Heart left ventricle (tissue), 13 donors: ENCODE results near the gene ITGAE.

Source experiments
- POLR2A ChIP-seq, 2 donors: fragments of 450-650 bp; IDR thresholded peaks; one replicate each; pipeline ENCODE4 v1.6.1; 2017; ENCODE audit warnings: antibody characterized with exemption in 2 of 2, mild to moderate bottlenecking in 2 of 2, moderate library complexity in 2 of 2
- TF ChIP-seq, protein P1 (sequence below), 12 donors: fragments of 200-600 bp; sonication (generic) in 4 of 12; IDR thresholded peaks; one replicate each; pipeline versions ENCODE4 v1.5.0 to v1.8.0; 2018 to 2022; ENCODE audit warnings: antibody characterized with exemption in 12 of 12, mild to moderate bottlenecking in 5 of 12
- donor health status: ischemic (EF 13 %, LVEDD 7.1; RV severe dilation, severe dysfunction).
- donor health status: DM: no; HTN: yes; CAD: no.
- donor health status: DM: no; HTN: no; CAD: no.
- donor health status: ischemic (EF 25% LVEDD 6.9; RV normal size, moderate dysfunction).
- donor health status: ischemic (EF 25% LVEDD 5.7; RV mildly dilated, moderate dysfunction).
- donor health status: ischemic (EF 35%, LVEDD 5.7; RV mildly dilated, moderate dysfunction).
- donor health status: nonischemic (EF 11% LVEDD 7.7; RV severe dilation, severe dysfunction).
- donor health status: DM: yes; HTN: yes; CAD: no.
- donor health status: PGD.
- donor health status: ischemic (EF 29% LVEDD 5.4; RV normal size, mild dysfunction).
- donor health status: nonischemic (EF 23%, LVEDD 6.1; RV moderate dilation, normal function).

DNA sequence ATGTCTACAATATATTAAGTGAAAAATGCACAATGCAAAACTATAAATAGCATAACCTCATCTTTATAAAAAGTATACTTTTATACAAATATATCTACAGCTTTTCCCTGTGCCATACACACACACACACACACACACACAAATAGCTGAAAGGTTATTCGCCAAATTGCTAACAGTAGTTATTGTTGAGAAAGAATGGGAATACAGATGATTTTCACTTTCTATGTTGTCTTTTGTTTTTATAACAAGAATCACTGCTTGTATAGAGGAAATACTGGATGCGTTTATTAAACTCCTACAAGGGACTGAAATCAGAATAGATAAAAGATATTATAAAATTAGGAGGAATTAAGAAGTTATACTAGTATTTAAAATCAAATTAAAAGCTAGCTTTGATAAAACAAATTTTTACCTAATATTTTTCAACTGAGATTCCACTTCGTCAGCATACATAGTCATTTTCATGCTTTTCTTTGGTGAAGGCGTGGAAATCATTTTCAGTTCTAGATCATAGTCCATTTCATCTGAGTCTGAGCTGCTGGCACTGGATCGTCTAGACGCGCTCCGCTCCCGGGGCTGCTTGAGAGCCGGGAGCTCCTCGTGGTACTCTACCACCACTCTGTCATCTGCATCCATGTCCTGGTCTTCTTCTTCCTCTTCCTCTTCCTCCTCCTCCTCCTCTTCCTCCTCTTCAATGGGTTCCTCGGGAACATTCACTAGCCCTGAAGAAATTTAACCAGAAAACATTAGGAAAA, 17.0 kb upstream of the ITGAE start:
- TF ChIP-seq, protein P1, sequence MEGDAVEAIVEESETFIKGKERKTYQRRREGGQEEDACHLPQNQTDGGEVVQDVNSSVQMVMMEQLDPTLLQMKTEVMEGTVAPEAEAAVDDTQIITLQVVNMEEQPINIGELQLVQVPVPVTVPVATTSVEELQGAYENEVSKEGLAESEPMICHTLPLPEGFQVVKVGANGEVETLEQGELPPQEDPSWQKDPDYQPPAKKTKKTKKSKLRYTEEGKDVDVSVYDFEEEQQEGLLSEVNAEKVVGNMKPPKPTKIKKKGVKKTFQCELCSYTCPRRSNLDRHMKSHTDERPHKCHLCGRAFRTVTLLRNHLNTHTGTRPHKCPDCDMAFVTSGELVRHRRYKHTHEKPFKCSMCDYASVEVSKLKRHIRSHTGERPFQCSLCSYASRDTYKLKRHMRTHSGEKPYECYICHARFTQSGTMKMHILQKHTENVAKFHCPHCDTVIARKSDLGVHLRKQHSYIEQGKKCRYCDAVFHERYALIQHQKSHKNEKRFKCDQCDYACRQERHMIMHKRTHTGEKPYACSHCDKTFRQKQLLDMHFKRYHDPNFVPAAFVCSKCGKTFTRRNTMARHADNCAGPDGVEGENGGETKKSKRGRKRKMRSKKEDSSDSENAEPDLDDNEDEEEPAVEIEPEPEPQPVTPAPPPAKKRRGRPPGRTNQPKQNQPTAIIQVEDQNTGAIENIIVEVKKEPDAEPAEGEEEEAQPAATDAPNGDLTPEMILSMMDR (IDR thresholded peaks at IDR 0.05), result no peak
- no peak for TF ChIP-seq POLR2A (IDR thresholded peaks at IDR 0.05)
